Measurements from ENCODE around the gene NOC4L. TPM values are rescaled to one million over a fixed set of nuclear protein-coding genes. Genes with fewer than 3 reads are reported as not detected.

Gene NOC4L
- polyA plus RNA-seq, 4 donors, result 11.7 to 21.2 (median 16.4) TPM

GRCh38 chr12:132166801-132167591 is 22.7 kb downstream of the NOC4L start:
- DNase-seq (ENCODE audit: low read depth in 4 of 4, low spot score in 2 of 4), result no peak

DNA sequence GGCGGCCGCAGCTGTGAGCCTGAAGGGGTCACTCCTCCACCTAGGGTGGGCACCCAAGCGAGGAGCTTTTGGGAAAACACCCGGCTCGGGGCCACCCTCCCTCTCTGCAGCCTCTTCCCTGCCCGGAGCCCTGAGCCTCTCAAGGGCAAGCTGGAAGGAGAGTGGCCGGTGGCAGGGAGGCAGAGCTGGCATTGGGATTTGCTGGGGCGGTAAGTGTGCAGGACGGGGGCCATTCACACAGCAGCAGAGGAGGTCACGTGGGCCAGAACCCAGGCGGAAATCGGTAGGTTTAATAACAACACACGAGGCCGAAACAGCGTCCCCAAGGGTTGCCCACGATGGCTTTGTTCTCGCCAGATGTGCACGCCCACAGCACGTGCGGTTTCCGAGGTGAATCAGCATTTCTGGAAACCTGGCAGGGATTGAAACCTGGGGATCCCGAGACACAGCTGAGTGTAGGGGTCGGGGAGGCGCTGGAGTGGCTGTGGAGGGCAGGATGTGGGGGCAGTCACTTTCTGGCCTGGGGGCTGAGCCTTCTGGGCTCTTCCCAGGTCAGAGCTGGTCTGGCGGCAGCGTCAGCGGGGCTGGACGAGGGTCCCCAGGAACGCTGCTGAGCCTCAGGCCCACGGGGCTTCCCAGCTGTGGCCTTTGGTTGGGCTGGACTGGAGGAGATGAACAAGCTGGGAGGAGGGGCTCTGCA is 23.5 kb downstream of the NOC4L start:
- DNase-seq (ENCODE audit: low read depth in 4 of 4, low spot score in 2 of 4), result no peak

- DNase-seq (ENCODE audit: low read depth in 4 of 4, low spot score in 2 of 4), result no peak
These were observed 24.2 kb downstream of the NOC4L start for GRCh38 chr12:132168311-132169031.

DNA sequence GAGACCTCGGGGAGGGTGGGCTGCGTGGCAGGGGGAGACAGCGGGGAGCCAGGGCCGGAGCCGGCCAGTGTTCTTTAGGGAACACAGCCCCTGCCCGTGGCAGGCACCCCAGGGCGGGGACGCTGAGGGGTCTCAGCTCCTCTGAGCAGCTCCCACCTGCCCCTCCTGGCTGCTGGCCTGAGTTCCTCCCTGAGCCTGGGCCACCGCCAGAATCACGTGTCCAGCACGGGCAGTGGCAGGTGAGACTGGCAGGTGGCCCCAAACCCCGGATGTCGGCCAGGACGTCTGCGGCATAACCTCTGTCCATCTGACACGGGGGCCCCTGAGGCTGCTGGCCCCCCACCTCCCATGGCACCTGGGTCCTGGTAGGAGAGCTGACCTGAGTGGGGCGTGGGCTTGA is 25.1 kb downstream of the NOC4L start:
- DNase-seq (ENCODE audit: low read depth in 4 of 4, low spot score in 2 of 4), result no peak

- no peak for DNase-seq (ENCODE audit: low read depth in 4 of 4, low spot score in 2 of 4)
These were observed 25.9 kb downstream of the NOC4L start for GRCh38 chr12:132170094-132170636.

GRCh38 chr12:132170637-132171292 is 26.5 kb downstream of the NOC4L start:
- DNase-seq (ENCODE audit: low read depth in 4 of 4, low spot score in 2 of 4), result no peak

- no peak for DNase-seq (ENCODE audit: low read depth in 4 of 4, low spot score in 2 of 4)
These were observed 27.2 kb downstream of the NOC4L start for GRCh38 chr12:132171293-132171967.

DNA sequence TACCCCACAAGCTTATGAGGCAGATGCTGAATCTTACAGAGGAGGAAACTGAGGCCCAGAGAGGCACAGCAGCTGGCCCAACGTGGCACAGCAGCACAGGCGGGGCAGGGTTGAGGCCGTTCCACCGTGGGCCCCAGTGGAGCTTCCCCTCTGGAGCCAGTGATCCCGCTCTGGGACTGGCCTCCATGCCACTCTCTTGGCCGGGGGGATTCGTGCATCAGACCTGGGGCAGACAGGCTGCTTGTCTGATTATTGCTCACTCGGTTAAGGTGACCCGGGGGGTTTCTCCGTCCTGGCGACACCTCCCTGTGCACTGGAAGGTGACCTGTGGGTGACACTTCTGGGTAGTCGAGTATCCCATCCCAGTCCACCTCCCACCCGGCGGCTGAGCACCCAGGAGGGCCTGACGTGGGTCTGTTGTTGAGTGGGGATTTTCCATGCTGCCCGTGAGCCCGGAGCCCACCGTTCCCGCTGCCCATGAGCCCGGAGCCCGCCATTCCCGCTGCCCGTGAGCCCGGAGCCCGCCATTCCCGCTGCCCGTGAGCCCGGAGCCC is 27.8 kb downstream of the NOC4L start:
- DNase-seq (ENCODE audit: low read depth in 4 of 4, low spot score in 2 of 4), result no peak

- DNase-seq (ENCODE audit: low read depth in 4 of 4, low spot score in 2 of 4), result no peak
These were observed 28.4 kb downstream of the NOC4L start for GRCh38 chr12:132172619-132173018.

- DNase-seq (ENCODE audit: low read depth in 4 of 4, low spot score in 2 of 4), result no peak
These were observed 29.1 kb downstream of the NOC4L start for GRCh38 chr12:132173135-132174014.

DNA sequence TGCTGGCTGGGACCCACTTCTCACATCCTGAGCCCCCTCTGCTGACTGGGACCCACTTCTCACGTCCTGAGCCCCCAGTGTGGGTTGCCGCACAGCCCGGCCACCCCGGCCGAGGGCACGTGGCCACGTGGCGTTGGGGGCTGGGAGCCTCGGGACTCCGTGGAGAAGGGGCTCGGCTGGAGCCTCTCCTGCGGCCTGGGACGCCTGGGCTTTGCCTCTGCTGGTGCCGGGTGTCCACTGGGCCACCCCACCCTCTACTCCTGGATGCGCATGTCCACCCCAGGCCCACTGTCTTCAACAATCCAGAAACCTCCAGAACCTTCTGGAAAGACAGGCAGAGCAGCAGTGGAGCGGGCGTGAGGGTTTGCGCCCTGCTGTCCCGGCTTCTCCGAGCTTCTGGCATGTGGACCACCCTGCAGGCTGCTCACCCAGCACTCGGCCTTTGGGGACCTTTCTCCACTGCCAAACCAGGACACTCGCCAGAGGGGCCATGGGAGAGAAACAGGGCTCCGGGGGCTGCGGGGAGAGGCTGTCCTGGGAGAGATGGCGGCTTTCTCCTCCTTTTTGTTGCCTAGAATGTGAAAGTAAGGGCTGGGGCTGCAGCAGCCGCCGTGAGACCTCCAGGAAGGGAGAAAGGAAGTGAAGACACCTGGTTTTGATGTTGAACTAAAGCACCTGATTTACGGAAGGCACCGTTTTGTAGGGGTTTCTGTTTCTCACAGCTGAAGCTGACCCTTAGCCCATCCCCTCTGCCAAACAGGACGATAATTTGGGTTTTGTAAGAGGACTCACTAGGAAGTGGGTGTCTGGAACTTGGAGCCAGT is 30.0 kb downstream of the NOC4L start:
- DNase-seq (ENCODE audit: low read depth in 4 of 4, low spot score in 2 of 4), result no peak

- DNase-seq (ENCODE audit: low read depth in 4 of 4, low spot score in 2 of 4), result no peak
These were observed 30.7 kb downstream of the NOC4L start for GRCh38 chr12:132174839-132175490.

GRCh38 chr12:132175496-132176384 is 31.5 kb downstream of the NOC4L start:
- no peak for DNase-seq (ENCODE audit: low read depth in 4 of 4, low spot score in 2 of 4)

- no peak for DNase-seq (ENCODE audit: low read depth in 4 of 4, low spot score in 2 of 4)
These were observed 32.2 kb downstream of the NOC4L start for GRCh38 chr12:132176385-132176919.

- no peak for DNase-seq (ENCODE audit: low read depth in 4 of 4, low spot score in 2 of 4)
These were observed 32.8 kb downstream of the NOC4L start for GRCh38 chr12:132176920-132177551.

- DNase-seq (ENCODE audit: low read depth in 4 of 4, low spot score in 2 of 4), result no peak
These were observed 34.1 kb downstream of the NOC4L start for GRCh38 chr12:132178316-132178715.

Measured in left renal cortex interstitium (tissue), 4 donors.